Trophoblast cell (in vitro differentiated cells and primary cell): ENCODE measurements around the gene CETN1.

Experiments used
- DNase-seq, 2 donors: peaks; one replicate each; pipeline ENCODE4 v3.0.0-alpha.2; 2016
- H2AFZ ChIP-seq: 2 replicates; pipeline ENCODE4 v1.6.1; 2013; ENCODE audit warnings: low read length, moderate library complexity, mild to moderate bottlenecking; ENCODE audit not compliant: insufficient read depth, poor library complexity
- H2AK5ac ChIP-seq: 2 replicates; pipeline ENCODE4 v1.6.1; 2013; ENCODE audit warnings: mild to moderate bottlenecking, low read length
- H2BK120ac ChIP-seq: 2 replicates; pipeline ENCODE4 v1.6.1; 2013; ENCODE audit warnings: low read length, mild to moderate bottlenecking, moderate library complexity; ENCODE audit not compliant: insufficient read depth, poor library complexity
- H2BK12ac ChIP-seq: 2 replicates; pipeline ENCODE4 v1.6.1; 2013; ENCODE audit warnings: mild to moderate bottlenecking, low read length, moderate library complexity
- H2BK5ac ChIP-seq: 2 replicates; pipeline ENCODE4 v1.6.1; 2013; ENCODE audit warnings: low read length, low read depth, moderate library complexity, mild to moderate bottlenecking; ENCODE audit not compliant: poor library complexity
- H3K14ac ChIP-seq: 2 replicates; pipeline ENCODE4 v1.6.1; 2013; ENCODE audit warnings: mild to moderate bottlenecking, low read length
- H3K18ac ChIP-seq: 2 replicates; pipeline ENCODE4 v1.6.1; 2013; ENCODE audit warnings: mild to moderate bottlenecking, low read length
- H3K23ac ChIP-seq: 2 replicates; pipeline ENCODE4 v1.6.1; 2013; ENCODE audit warnings: low read length
- H3K27ac ChIP-seq: 2 replicates; pipeline ENCODE4 v1.5.1; 2013; ENCODE audit warnings: low read depth, mild to moderate bottlenecking, inconsistent platforms, low read length, moderate library complexity
- H3K27me3 ChIP-seq: 2 replicates; pipeline ENCODE4 v1.6.1; 2013; ENCODE audit warnings: inconsistent platforms, mild to moderate bottlenecking, low read length, moderate library complexity; ENCODE audit not compliant: insufficient read depth
- H3K36me3 ChIP-seq, 2 experiments: 1 replicate in 1 of 2; 2 replicates in 1 of 2; pipeline ENCODE4 v1.6.1; 2013; ENCODE audit warnings: low read length in 2 of 2, mild to moderate bottlenecking in 2 of 2, moderate library complexity in 1 of 2; ENCODE audit not compliant: insufficient read depth in 2 of 2, control insufficient read depth in 1 of 2
- H3K4ac ChIP-seq: 2 replicates; pipeline ENCODE4 v1.6.1; 2013; ENCODE audit warnings: low read depth, mild to moderate bottlenecking, low read length, moderate library complexity
- H3K4me1 ChIP-seq, 2 experiments: 1 replicate in 1 of 2; 2 replicates in 1 of 2; pipeline ENCODE4 v1.6.1; 2013; ENCODE audit warnings: low read length in 2 of 2, mild to moderate bottlenecking in 2 of 2, moderate library complexity in 1 of 2; ENCODE audit not compliant: insufficient read depth in 2 of 2, control insufficient read depth in 1 of 2
- H3K4me2 ChIP-seq: 2 replicates; pipeline ENCODE4 v1.6.1; 2013; ENCODE audit warnings: inconsistent platforms, mild to moderate bottlenecking, low read length, moderate library complexity
- H3K4me3 ChIP-seq: 2 replicates; pipeline ENCODE4 v1.5.1; 2013; ENCODE audit warnings: mild to moderate bottlenecking, low read depth, low read length, inconsistent platforms
- H3K79me1 ChIP-seq: one replicate; pipeline ENCODE4 v1.6.1; 2013; ENCODE audit warnings: low read length
- H3K79me2 ChIP-seq: 2 replicates; pipeline ENCODE4 v1.6.1; 2013; ENCODE audit warnings: low read length, mild to moderate bottlenecking; ENCODE audit not compliant: control insufficient read depth, insufficient read depth, poor library complexity
- H3K9ac ChIP-seq: 2 replicates; pipeline ENCODE4 v1.6.1; 2013; ENCODE audit warnings: mild to moderate bottlenecking, low read length
- H3K9me3 ChIP-seq: 2 replicates; pipeline ENCODE4 v1.6.1; 2013; ENCODE audit warnings: low read depth, mild to moderate bottlenecking, control low read depth, inconsistent platforms, low read length; ENCODE audit not compliant: insufficient read depth
- H4K12ac ChIP-seq: 2 replicates; pipeline ENCODE4 v1.6.1; 2013; ENCODE audit warnings: low read depth, mild to moderate bottlenecking, low read length, moderate library complexity
- H4K8ac ChIP-seq: 2 replicates; pipeline ENCODE4 v1.6.1; 2013; ENCODE audit warnings: low read depth, mild to moderate bottlenecking, low read length, moderate library complexity
- H4K91ac ChIP-seq: one replicate; pipeline ENCODE4 v1.6.1; 2013; ENCODE audit warnings: low read depth, mild to moderate bottlenecking, low read length, moderate library complexity
- WGBS: extraction: QIAGEN DNeasy Blood & Tissue Kit; methylation state at CpG from one replicate; pipeline ENCODE4 v1.1.7; 2013; ENCODE audit warnings: missing lambda C conversion rate; ENCODE audit not compliant: insufficient read length, insufficient coverage; ENCODE audit errors: extremely low coverage; 5-methylcytosine and 5-hydroxymethylcytosine counted together

Gene CETN1

GRCh38 chr18:616380-616995, 36.3 kb downstream of the CETN1 start:
- Histone ChIP-seq H3K79me2 (no peaks in the 10 kb centered on the region), H3K18ac (no peak overlapping the region), H3K4me2 (no peak overlapping the region), H3K4ac (no peak overlapping the region), H3K9ac (no peak overlapping the region), H3K36me3 (no peaks in the 10 kb centered on the region), H2BK120ac (no peak overlapping the region), H3K23ac (no peak overlapping the region), H2BK12ac (no peak overlapping the region), H2AFZ (no peak overlapping the region), H3K4me3 (no peak overlapping the region), H2BK5ac (no peak overlapping the region), H3K27ac (no peak overlapping the region), H2AK5ac (no peak overlapping the region), H3K4me1 (no peaks in the 10 kb centered on the region), H3K14ac (no peak overlapping the region), H3K9me3 (no peaks in the 10 kb centered on the region), H3K27me3 (no peaks in the 10 kb centered on the region), H4K12ac (no peak overlapping the region), H3K79me1 (no peaks in the 10 kb centered on the region), H4K91ac (no peak overlapping the region), H4K8ac (no peak overlapping the region)
- WGBS: no CpG with 5 or more reads among the region's 4 CpGs
- DNase-seq: peak in 1 of 2 donors; percentile 74

- Histone ChIP-seq H3K23ac (no peak overlapping the region), H3K4me3 (no peak overlapping the region), H4K12ac (no peak overlapping the region), H3K36me3 (no peaks in the 10 kb centered on the region), H4K8ac (no peak overlapping the region), H2AFZ (no peak overlapping the region), H3K9me3 (no peaks in the 10 kb centered on the region), H3K27me3 (no peaks in the 10 kb centered on the region), H4K91ac (no peak overlapping the region), H3K79me2 (no peaks in the 10 kb centered on the region), H3K18ac (no peak overlapping the region), H2BK12ac (no peak overlapping the region), H3K27ac (no peak overlapping the region), H2AK5ac (no peak overlapping the region), H3K4me2 (no peak overlapping the region), H2BK120ac (no peak overlapping the region), H3K4me1 (no peaks in the 10 kb centered on the region), H3K79me1 (no peaks in the 10 kb centered on the region), H3K9ac (no peak overlapping the region), H3K4ac (no peak overlapping the region), H3K14ac (no peak overlapping the region), H2BK5ac (no peak overlapping the region)
- WGBS: no CpG with 5 or more reads among the region's 13 CpGs
- peak; percentile 32 to 81 for DNase-seq
Observed at GRCh38 chr18:617970-618504, 37.9 kb downstream of the CETN1 start.

GRCh38 chr18:618618-619017, 38.4 kb downstream of the CETN1 start:
- Histone ChIP-seq H3K14ac (no peak overlapping the region), H4K91ac (no peak overlapping the region), H2BK12ac (no peak overlapping the region), H3K9ac (no peak overlapping the region), H3K4me2 (no peak overlapping the region), H4K12ac (no peak overlapping the region), H2BK5ac (no peak overlapping the region), H2AFZ (no peak overlapping the region), H2BK120ac (no peak overlapping the region), H3K79me1 (no peaks in the 10 kb centered on the region), H3K4me3 (no peak overlapping the region), H3K9me3 (no peaks in the 10 kb centered on the region), H2AK5ac (no peak overlapping the region), H3K4ac (no peak overlapping the region), H3K18ac (no peak overlapping the region), H3K79me2 (no peaks in the 10 kb centered on the region), H3K36me3 (no peaks in the 10 kb centered on the region), H3K27me3 (no peaks in the 10 kb centered on the region), H3K4me1 (no peaks in the 10 kb centered on the region), H3K23ac (no peak overlapping the region), H3K27ac (no peak overlapping the region), H4K8ac (no peak overlapping the region)
- DNase-seq: no peak
- WGBS: no CpG with 5 or more reads among the region's 5 CpGs

- no peak overlapping the region for H3K4me3 ChIP-seq
- no peaks in the 10 kb centered on the region for H3K79me2 ChIP-seq
- no peak overlapping the region for H4K8ac ChIP-seq
- H4K12ac ChIP-seq: no peak overlapping the region
- no peaks in the 10 kb centered on the region for H3K36me3 ChIP-seq
- H3K23ac ChIP-seq: no peak overlapping the region
- H2AK5ac ChIP-seq: no peak overlapping the region
- H3K27me3 ChIP-seq: no peaks in the 10 kb centered on the region
- H3K14ac ChIP-seq: no peak overlapping the region
- no peak overlapping the region for H3K4ac ChIP-seq
- no peaks in the 10 kb centered on the region for H3K4me1 ChIP-seq
- H2BK12ac ChIP-seq: no peak overlapping the region
- no peak overlapping the region for H3K9ac ChIP-seq
- DNase-seq: no peak
- H3K18ac ChIP-seq: no peak overlapping the region
- no peak overlapping the region for H4K91ac ChIP-seq
- H3K27ac ChIP-seq: no peak overlapping the region
- no peak overlapping the region for H2BK5ac ChIP-seq
- no peak overlapping the region for H2BK120ac ChIP-seq
- H3K4me2 ChIP-seq: no peak overlapping the region
- no peaks in the 10 kb centered on the region for H3K9me3 ChIP-seq
- no peak overlapping the region for H2AFZ ChIP-seq
- no CpG with 5 or more reads among the region's 7 CpGs for WGBS
- H3K79me1 ChIP-seq: no peaks in the 10 kb centered on the region
Observed at GRCh38 chr18:621291-622043, 41.3 kb downstream of the CETN1 start.
